Thoracic aorta (tissue), 2 donors: ENCODE data around the gene GPC5. TPM values are rescaled to one million over a fixed set of nuclear protein-coding genes. Genes with fewer than 3 reads are reported as not detected.

Source experiments
- ATAC-seq: fragments of 150-250 bp; one replicate; pipeline ENCODE4 v1.8.0; 2017; ENCODE audit warnings: low read depth; ENCODE audit not compliant: insufficient number of reproducible peaks, low FRiP score
- DNase-seq: peaks from one replicate; pipeline ENCODE4 v3.0.0-alpha.2; 2020; ENCODE audit warnings: low spot score
- H3K27ac ChIP-seq, 2 donors: fragments of 200-600 bp; sonication (generic); 1 replicate in 1 of 2; 2 replicates in 1 of 2; pipeline ENCODE4 v1.5.1; 2016; ENCODE audit warnings: mild to moderate bottlenecking in 2 of 2, moderate library complexity in 2 of 2
- H3K27me3 ChIP-seq: fragments of 200-600 bp; sonication (generic); replicated peaks from 2 replicates; pipeline ENCODE4 v1.6.0; 2016; ENCODE audit warnings: mild to moderate bottlenecking; ENCODE audit not compliant: insufficient read depth
- H3K36me3 ChIP-seq: fragments of 200-600 bp; sonication (generic); one replicate; pipeline ENCODE4 v1.5.1; 2016
- H3K4me1 ChIP-seq, 2 donors: fragments of 200-600 bp; sonication (generic); 1 replicate in 1 of 2; 2 replicates in 1 of 2; pipeline versions ENCODE4 v1.5.1 to v1.6.0; 2016; ENCODE audit warnings: low read depth in 2 of 2, mild to moderate bottlenecking in 1 of 2; ENCODE audit not compliant: control insufficient read depth in 1 of 2
- H3K4me3 ChIP-seq: fragments of 200-600 bp; sonication (generic); 2 replicates; pipeline ENCODE4 v1.5.1; 2016; ENCODE audit warnings: mild to moderate bottlenecking
- H3K9me3 ChIP-seq: fragments of 200-600 bp; sonication (generic); 2 replicates; pipeline ENCODE4 v1.5.1; 2016
- total RNA-seq, 2 donors: library from RNA; depleted of rRNA; stranded (reverse); fragments of >200 nt; gene quantifications; one replicate each; pipeline versions ENCODE4 v1.1.0 to v1.2.3, GENCODE V29; 2016
- TF ChIP-seq, protein P1 (sequence below): fragments of 200-600 bp; sonication (generic); IDR thresholded peaks from one replicate; pipeline ENCODE4 v1.5.1; 2019; ENCODE audit warnings: antibody characterized with exemption

GPC5 gene
- total RNA-seq, 2 donors from 2014 or later, result 3.3 TPM; not detected in 1

DNA sequence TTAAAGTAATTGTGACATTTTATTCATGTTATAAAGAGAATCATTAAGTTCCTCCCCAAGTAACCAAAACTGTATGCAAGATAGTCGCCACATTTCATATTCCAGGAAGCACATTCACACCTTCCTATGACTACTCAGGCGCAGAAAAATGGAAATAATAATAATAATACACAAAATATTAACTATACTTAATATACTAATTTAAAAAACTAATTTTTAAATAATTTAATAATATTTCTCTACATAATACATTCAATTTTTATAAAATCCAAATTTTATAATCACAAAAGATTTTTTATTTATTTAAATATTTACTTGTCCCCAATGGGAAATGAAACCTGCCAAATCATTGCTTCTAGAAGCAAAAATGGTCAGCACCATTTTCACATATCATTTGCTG, 1030.8 kb downstream of the GPC5 start:
- DNase-seq, result no peak
- no peaks in the 10 kb centered on the region for H3K27me3 ChIP-seq
- ATAC-seq, result no peak
- H3K4me3 ChIP-seq, result no peak overlapping the region
- TF ChIP-seq, protein P1, sequence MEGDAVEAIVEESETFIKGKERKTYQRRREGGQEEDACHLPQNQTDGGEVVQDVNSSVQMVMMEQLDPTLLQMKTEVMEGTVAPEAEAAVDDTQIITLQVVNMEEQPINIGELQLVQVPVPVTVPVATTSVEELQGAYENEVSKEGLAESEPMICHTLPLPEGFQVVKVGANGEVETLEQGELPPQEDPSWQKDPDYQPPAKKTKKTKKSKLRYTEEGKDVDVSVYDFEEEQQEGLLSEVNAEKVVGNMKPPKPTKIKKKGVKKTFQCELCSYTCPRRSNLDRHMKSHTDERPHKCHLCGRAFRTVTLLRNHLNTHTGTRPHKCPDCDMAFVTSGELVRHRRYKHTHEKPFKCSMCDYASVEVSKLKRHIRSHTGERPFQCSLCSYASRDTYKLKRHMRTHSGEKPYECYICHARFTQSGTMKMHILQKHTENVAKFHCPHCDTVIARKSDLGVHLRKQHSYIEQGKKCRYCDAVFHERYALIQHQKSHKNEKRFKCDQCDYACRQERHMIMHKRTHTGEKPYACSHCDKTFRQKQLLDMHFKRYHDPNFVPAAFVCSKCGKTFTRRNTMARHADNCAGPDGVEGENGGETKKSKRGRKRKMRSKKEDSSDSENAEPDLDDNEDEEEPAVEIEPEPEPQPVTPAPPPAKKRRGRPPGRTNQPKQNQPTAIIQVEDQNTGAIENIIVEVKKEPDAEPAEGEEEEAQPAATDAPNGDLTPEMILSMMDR, result no peak
- H3K9me3 ChIP-seq, result no peaks in the 10 kb centered on the region
- H3K36me3 ChIP-seq, result no peaks in the 10 kb centered on the region
- no peaks in the 10 kb centered on the region for H3K4me1 ChIP-seq
- no peak overlapping the region for H3K27ac ChIP-seq

GRCh38 chr13:92433386-92433785, 1035.0 kb downstream of the GPC5 start:
- no peak overlapping the region for H3K4me3 ChIP-seq
- no peaks in the 10 kb centered on the region for H3K4me1 ChIP-seq
- no peak overlapping the region for H3K27ac ChIP-seq
- H3K27me3 ChIP-seq, result no peaks in the 10 kb centered on the region
- no peaks in the 10 kb centered on the region for H3K36me3 ChIP-seq
- ATAC-seq (no peak), DNase-seq (no peak)
- H3K9me3 ChIP-seq, result no peaks in the 10 kb centered on the region
- TF ChIP-seq, protein P1, result no peak

DNA sequence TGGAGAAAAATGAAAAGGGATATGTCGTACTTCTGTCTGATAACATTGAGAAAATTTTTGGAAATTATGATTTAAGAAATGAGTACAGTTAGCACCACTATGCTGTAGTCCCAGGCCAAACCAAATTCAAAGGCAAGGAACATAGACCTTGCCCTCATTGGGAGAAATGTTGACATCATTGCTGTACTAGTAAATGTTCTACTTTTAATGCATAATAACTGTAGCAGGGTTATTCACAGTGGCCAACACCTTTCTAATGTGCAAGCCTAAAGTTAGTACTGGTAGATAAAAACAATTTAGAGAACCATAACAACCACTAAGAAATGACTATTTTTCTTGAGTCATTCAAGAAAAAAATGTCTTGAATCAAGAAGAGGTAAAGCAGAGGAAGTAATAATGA, 1035.5 kb downstream of the GPC5 start:
- Histone ChIP-seq H3K27ac (no peak overlapping the region), H3K36me3 (no peaks in the 10 kb centered on the region), H3K27me3 (no peaks in the 10 kb centered on the region), H3K4me1 (no peaks in the 10 kb centered on the region), H3K9me3 (no peaks in the 10 kb centered on the region), H3K4me3 (no peak overlapping the region)
- ATAC-seq (no peak), DNase-seq (no peak)
- TF ChIP-seq, protein P1, result no peak

- ATAC-seq (no peak), DNase-seq (no peak)
- Histone ChIP-seq H3K27me3 (no peaks in the 10 kb centered on the region), H3K9me3 (no peaks in the 10 kb centered on the region), H3K27ac (no peak overlapping the region), H3K4me1 (no peaks in the 10 kb centered on the region), H3K4me3 (no peak overlapping the region), H3K36me3 (no peaks in the 10 kb centered on the region)
- TF ChIP-seq, protein P1, result no peak
These were observed 1038.5 kb downstream of the GPC5 start for GRCh38 chr13:92436924-92437323.

DNA sequence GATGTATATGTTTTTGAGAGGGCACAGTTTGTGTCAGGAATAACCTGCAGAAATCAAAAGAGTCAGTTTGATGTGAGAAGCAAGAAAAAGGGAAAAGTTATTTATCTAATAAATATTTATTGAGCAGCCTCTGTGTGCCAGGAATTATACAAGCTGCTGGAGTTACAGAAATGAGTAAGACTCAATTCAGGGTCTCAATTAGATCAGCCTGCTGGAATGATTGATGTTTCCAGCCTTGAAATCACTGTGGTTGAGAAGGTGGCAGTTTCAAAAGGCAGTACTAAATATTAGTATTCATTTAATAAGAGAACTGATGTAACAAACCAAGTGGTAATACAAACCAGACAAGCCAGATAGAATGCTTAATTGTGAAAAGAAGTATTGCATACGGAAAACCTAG, 1045.8 kb downstream of the GPC5 start:
- Histone ChIP-seq H3K36me3 (no peaks in the 10 kb centered on the region), H3K4me3 (no peak overlapping the region), H3K27me3 (no peaks in the 10 kb centered on the region), H3K27ac (no peak overlapping the region), H3K4me1 (no peaks in the 10 kb centered on the region), H3K9me3 (no peaks in the 10 kb centered on the region)
- ATAC-seq, result no peak
- DNase-seq, result no peak
- TF ChIP-seq, protein P1, result no peak
